Cardiac fibroblast (primary cell): ENCODE measurements around the gene KBTBD2.
"Not testable (repeated sequence)": the region's sequence is repeated elsewhere in the genome, so short reads cannot be mapped to it uniquely, and the experiment has no call there.

Experiments
- DNase-seq, 2 donors: peaks; one replicate each; pipeline versions ENCODE4 v3.0.0 to v3.0.0-alpha.2; 2010; ENCODE audit warnings: low read depth in 2 of 2
- H3K4me3 ChIP-seq, 2 donors: replicated peaks in 1 of 2; 1 replicate in 1 of 2; 2 replicates in 1 of 2; pipeline ENCODE4 v1.5.1; 2011; ENCODE audit warnings: low read depth in 2 of 2, low read length in 2 of 2, mild to moderate bottlenecking in 2 of 2, moderate library complexity in 1 of 2
- TF ChIP-seq, protein P1 (sequence below): IDR thresholded peaks from one replicate; pipeline ENCODE4 v1.5.1; 2011; ENCODE audit warnings: low read depth, mild to moderate bottlenecking, low read length, inconsistent platforms

The KBTBD2 gene

DNA sequence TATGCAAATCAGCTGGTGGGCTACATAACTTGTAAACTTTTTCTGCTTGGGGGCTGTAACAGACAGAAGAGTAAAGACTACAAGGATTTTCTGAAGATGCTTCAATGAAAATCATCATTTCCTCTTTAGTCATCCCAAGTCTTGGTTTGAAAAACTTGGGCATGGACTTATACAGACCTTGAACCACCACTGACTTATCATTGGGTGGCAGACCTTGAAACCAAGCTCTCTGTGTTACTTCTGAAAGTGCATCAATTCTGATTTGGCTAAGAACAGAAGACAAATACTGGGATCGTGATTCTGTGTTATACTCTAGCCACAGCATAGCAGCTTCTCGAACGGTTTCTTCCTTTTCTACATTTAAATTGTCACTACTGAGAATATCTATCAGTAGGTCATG is 21.3 kb downstream of the KBTBD2 start:
- H3K4me3 ChIP-seq: no peak overlapping the region
- TF ChIP-seq, protein P1, sequence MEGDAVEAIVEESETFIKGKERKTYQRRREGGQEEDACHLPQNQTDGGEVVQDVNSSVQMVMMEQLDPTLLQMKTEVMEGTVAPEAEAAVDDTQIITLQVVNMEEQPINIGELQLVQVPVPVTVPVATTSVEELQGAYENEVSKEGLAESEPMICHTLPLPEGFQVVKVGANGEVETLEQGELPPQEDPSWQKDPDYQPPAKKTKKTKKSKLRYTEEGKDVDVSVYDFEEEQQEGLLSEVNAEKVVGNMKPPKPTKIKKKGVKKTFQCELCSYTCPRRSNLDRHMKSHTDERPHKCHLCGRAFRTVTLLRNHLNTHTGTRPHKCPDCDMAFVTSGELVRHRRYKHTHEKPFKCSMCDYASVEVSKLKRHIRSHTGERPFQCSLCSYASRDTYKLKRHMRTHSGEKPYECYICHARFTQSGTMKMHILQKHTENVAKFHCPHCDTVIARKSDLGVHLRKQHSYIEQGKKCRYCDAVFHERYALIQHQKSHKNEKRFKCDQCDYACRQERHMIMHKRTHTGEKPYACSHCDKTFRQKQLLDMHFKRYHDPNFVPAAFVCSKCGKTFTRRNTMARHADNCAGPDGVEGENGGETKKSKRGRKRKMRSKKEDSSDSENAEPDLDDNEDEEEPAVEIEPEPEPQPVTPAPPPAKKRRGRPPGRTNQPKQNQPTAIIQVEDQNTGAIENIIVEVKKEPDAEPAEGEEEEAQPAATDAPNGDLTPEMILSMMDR: no peak
- no peak for DNase-seq

DNA sequence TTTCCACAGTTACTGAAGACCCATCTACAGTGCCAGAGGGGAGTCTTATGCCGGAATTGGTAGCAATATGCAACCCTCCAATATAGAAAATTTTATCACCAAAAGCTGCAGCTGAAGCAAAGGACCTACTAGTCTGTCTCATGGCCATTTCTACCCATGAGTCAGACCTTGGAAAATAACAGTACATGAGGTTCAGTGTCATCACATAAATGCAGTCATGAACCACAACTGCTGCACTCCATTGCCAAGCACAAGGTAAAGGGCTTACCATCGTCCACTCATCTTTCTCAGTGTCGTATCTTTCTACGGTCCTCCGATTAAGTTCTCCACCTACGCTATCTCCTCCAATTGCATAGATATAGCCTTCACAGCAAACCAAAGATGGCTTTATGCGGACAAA is 21.8 kb downstream of the KBTBD2 start:
- H3K4me3 ChIP-seq: no peak overlapping the region
- no peak for DNase-seq
- TF ChIP-seq, protein P1: no peak

DNA sequence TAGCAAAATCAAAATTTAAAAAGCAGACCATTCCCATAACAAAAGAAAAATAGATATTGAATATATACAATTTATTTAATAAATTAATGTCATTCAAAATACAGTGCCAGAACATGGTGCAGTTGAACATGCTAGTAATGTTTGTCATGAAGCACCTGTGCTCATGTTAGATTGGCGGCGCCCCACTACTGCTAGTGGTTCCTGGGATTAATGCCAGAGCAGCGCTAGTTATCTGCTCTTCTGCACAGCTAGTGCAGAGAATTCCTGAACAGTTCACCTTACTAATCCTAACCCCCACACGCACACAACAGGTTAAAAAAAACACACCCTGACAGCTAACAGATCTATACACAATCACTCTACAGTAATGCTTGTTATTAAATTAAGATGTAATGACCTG is 23.4 kb downstream of the KBTBD2 start:
- TF ChIP-seq, protein P1: no peak

DNA sequence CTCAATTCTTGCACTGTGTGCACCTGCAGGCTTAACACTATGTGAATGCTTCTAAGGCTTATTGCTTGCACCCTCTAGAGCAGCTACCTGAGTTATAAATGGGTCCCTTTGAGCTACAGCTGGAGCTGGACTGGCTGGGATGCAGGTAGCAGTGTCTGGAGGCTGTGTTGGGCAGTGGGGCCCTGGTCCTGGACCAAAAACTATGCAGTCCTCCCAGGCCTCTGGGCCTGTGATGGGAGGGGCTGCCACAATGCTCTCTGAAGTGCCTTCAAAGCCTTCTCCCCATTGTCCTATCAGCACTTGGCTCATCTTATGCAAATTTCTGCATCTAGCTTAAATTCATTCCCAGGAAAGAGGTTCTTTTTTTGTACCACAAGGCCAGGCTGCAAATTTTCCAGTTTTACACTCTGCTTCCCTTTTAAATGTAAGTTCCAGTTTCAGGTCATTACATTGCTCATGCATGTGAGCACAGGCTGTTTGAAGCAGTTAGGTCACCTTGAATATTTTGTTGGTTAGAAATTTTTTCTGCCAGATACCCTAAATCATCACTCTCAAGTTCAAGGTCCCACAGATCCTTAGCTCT is 26.0 kb downstream of the KBTBD2 start:
- DNase-seq: no peak
- TF ChIP-seq, protein P1: no peak
- no peak overlapping the region for H3K4me3 ChIP-seq

More for the DNA sequence above, 23.4 kb downstream of the KBTBD2 start:
- DNase-seq: no peak
- no peak overlapping the region for H3K4me3 ChIP-seq

DNA sequence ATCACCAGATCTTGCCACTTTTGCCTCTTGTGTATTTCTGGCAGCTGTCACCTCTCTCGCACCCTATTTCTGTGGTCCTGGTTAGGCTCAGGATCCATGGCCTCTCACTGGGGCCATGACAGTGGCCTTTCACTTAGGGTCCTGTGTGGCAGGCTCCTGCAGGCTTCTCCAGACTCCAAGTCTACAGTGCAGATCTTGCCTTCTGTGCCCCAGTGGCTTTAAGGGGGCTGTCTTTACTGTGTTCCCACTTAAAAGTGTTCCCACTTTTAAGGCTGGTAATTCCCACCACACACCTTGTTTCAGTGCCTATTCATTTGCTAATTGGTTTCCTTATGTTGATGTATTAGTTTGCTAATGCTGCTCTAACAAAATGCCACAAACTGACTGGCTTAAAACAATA is 27.7 kb downstream of the KBTBD2 start:
- not testable (repeated sequence) for H3K4me3 ChIP-seq, DNase-seq

DNA sequence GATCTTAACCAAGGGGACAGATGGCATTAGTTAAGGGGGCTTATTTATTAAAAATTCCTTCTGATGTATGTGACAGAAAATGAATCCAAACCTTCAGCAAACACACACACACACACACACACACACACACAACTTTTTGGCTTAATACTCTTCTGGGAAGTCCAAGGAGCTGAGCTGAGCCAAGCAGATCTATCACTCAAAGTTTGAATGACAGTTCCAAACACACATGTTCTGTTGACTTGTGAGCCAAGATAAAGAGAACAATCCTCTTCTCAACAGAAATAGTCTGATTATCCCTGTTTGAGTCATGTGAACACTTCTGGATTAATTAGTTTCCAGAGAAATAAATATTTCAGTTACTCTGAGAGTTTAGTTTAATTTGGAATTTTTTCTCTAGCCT is 31.5 kb downstream of the KBTBD2 start:
- H3K4me3 ChIP-seq: no peak overlapping the region
- DNase-seq: no peak
- TF ChIP-seq, protein P1: no peak

DNA sequence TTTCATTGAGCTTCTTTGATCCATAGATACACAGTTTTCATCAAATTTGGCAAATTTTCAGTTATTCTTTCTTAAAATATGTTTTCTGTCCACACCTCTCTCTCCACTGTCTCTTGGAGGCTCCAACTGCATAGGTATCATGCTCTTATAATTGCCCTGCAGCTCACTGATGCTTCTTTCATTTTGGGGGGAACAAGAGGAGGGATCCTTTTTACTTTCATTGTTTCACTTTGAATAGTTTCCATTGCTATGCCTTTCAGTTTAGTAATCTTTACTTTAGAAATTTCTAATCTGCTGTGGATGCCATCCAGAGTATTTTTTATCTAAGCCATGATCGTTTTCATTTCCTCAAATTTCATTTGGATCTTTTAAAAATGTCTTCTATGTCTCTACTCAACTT is 32.9 kb downstream of the KBTBD2 start:
- no peak overlapping the region for H3K4me3 ChIP-seq
- DNase-seq: no peak
- TF ChIP-seq, protein P1: no peak

DNA sequence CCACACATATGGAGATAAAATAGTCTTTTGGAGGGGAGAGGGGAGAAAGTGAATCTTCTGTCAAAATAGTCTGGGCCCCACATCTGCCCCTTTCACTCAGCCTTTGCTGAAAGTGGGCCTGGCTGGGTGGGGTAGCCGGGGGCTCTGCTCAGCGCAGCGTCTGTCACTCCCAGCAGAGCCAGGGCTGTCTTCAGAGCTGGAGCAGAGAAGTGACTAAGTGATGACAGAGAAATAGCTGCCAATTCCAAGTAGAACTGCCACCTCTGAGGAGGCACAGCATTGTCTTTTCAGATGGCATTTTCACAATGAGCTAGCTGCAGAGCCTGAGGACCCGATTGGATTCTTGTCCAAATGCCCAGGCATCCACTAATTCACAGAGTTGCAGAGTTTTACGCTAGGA is 34.5 kb downstream of the KBTBD2 start:
- DNase-seq, H3K4me3 ChIP-seq: not testable (repeated sequence)

DNA sequence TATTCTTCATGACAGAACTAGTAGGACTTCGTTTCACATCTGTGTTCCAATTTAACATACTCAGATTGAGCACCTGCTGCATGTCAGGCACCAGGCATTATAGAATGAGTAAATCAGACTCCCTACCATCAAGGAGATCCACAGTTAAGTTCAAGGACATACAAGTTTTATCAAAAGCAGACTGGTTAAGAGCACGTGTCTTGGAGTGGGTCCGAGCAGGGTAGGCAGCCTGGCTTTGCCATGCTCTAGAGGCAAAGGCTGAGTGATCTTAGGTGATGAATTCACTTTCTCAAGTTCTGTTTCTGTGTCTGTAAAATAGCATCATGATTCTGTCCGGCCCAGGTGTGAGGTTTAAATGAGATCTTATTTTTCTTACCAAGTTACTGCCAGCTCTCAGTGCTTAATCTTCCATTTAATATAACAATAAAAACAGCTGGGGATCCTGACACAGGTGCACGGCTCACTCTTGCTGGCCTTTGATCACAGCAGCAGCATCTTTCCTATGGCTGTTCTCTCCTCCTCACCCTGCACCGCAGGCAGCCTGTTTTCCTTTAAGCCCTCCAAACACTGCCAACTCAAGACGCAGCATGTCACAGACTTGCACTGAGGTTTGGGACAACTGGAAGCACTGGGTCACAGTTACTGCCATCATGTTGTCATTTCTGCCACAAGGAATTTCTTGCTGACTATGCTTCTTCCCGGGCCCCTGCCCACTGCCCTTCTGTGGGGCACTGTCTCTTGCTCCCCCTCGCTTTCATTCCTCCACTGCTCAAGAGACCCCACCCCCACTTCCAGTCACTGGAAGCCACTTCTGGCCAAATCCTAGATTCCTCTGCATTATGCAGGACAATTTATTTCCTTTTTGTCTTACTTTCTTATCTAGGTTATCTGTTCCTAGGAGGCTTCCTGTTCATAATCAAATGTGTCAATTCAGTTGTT is 35.5 kb downstream of the KBTBD2 start:
- DNase-seq, H3K4me3 ChIP-seq: not testable (repeated sequence)

DNA sequence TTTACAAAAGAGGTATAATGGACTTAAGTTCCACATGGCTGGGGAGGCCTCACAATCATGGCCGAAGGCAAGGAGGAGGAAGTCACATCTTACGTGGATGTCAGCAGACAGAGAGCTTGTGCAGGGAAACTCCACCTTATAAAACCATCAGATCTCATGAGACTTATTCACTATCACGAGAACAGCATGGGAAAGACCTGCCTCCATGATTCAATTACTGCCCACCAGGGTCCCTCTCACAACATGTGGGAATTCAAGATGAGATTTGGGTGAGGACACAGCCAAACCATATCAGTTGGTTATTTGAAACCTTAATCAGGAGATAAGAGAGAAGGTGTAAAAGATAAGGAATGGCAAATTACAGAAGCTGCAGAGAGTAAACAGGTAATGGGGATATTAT is 40.9 kb downstream of the KBTBD2 start:
- not testable (repeated sequence) for DNase-seq

DNA sequence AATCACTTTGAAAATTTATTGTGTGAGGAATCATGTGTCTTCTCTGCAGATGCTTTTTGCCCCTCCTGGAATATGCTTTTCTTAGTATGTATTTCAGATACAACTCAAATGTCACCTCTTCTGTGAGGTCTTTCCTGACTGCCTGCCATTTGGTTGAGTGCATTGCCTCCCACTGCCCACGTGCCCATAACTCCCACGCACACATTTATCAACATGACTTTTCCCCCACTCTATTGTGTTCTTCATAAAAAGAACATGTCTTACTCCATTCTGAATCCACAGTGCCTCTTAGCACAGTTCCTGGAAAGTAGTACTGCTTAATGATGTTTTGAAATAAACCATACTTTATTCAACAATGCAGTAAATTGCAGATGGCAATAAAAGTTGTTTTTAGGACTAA is 42.9 kb downstream of the KBTBD2 start:
- peak in 1 of 2 donors; percentile 12 for DNase-seq
- not testable (repeated sequence) for H3K4me3 ChIP-seq

More for the DNA sequence above, 40.9 kb downstream of the KBTBD2 start:
- not testable (repeated sequence) for H3K4me3 ChIP-seq
